T follicular helper cell (primary cell): ENCODE results near the gene ABCA5.
"Not testable (repeated sequence)": the region's sequence is repeated elsewhere in the genome, so short reads cannot be mapped to it uniquely, and the experiment has no call there.

Source experiments
- DNase-seq: peaks from one replicate; pipeline ENCODE4 v3.0.0-alpha.2; 2020; ENCODE audit warnings: low read depth

ABCA5 gene

GRCh38 chr17:69207151-69207550, 119.8 kb downstream of the ABCA5 start:
- no peak for DNase-seq

DNA sequence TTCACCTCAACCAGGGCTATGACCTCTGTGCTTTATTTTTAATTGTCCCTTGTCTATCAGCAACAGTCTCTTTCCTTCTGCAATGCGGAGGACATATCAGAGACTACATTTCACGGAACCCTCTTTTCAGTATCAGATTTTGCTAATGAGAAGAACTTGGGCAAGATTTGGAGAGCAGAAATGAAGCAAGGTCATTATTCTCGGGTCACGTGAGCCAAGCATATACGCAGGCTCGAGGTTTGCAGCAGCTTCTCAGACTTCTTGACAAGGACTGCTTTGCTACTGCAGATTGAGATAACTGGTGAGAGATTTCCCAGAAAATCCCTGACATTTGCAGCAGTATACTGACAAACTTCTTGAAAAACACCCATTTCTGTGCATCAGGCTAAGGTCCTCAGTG, 128.7 kb downstream of the ABCA5 start:
- no peak for DNase-seq

- not testable (repeated sequence) for DNase-seq
These were observed 130.8 kb downstream of the ABCA5 start for GRCh38 chr17:69196105-69196653.
